MM.1S (cell line): Measurements from ENCODE around the gene DEDD.

Source experiments
- DNase-seq: peaks from one replicate; pipeline ENCODE4 v3.0.0-alpha.2; 2015
- H2AFZ ChIP-seq: fragments of 300-600 bp; sonication (generic); 2 replicates; pipeline ENCODE4 v1.6.0; 2016; ENCODE audit warnings: antibody characterized with exemption, low read length
- H3F3A ChIP-seq: fragments of 300-600 bp; sonication (generic); 2 replicates; pipeline ENCODE4 v1.6.1; 2016; ENCODE audit warnings: mild to moderate bottlenecking, antibody characterized with exemption, low read length, moderate library complexity, mixed read lengths; ENCODE audit not compliant: insufficient read depth
- H3K27ac ChIP-seq: fragments of 300-600 bp; sonication (generic); 2 replicates; pipeline ENCODE4 v1.5.1; 2016; ENCODE audit warnings: mild to moderate bottlenecking, low read length
- H3K27me3 ChIP-seq: fragments of 300-600 bp; sonication (generic); replicated peaks from 2 replicates; pipeline ENCODE4 v1.6.0; 2016; ENCODE audit warnings: low read length; ENCODE audit not compliant: insufficient read depth
- H3K36me3 ChIP-seq: fragments of 300-600 bp; sonication (generic); replicated peaks from 2 replicates; pipeline ENCODE4 v1.6.1; 2016; ENCODE audit warnings: mild to moderate bottlenecking, low read length, mixed read lengths; ENCODE audit not compliant: insufficient read depth
- H3K4me1 ChIP-seq: fragments of 300-600 bp; sonication (generic); 2 replicates; pipeline ENCODE4 v1.6.1; 2016; ENCODE audit warnings: low read length, mixed read lengths
- H3K4me2 ChIP-seq: fragments of 300-600 bp; sonication (generic); 2 replicates; pipeline ENCODE4 v1.6.0; 2016; ENCODE audit warnings: low read depth, low read length
- H3K4me3 ChIP-seq: fragments of 300-600 bp; sonication (generic); 2 replicates; pipeline ENCODE4 v1.5.1; 2016; ENCODE audit warnings: low read length, mixed read lengths
- H3K79me2 ChIP-seq: fragments of 300-600 bp; sonication (generic); 2 replicates; pipeline ENCODE4 v1.6.1; 2016; ENCODE audit warnings: mixed run types, low read length, mixed read lengths
- H3K9ac ChIP-seq: fragments of 300-600 bp; sonication (generic); 2 replicates; pipeline ENCODE4 v1.6.1; 2016; ENCODE audit warnings: low read length, mixed read lengths
- H3K9me2 ChIP-seq: fragments of 300-600 bp; sonication (generic); replicated peaks from 2 replicates; pipeline ENCODE4 v1.6.1; 2016; ENCODE audit warnings: mild to moderate bottlenecking, low read length, mixed read lengths; ENCODE audit not compliant: insufficient read depth
- H3K9me3 ChIP-seq: fragments of 300-600 bp; sonication (generic); replicated peaks from 2 replicates; pipeline ENCODE4 v1.6.1; 2016; ENCODE audit warnings: mild to moderate bottlenecking, low read length, mixed read lengths; ENCODE audit not compliant: insufficient read depth
- H4K20me1 ChIP-seq: fragments of 300-600 bp; sonication (generic); 2 replicates; pipeline ENCODE4 v1.6.1; 2016; ENCODE audit warnings: mild to moderate bottlenecking, low read length, moderate library complexity, mixed read lengths; ENCODE audit not compliant: insufficient read depth
- CTCF ChIP-seq: fragments of 300-600 bp; sonication (generic); IDR thresholded peaks from 2 replicates; pipeline ENCODE4 v1.5.1; 2016; ENCODE audit warnings: antibody characterized with exemption, low read length, mixed read lengths
- EZH2 ChIP-seq: fragments of 300-600 bp; sonication (generic); optimal IDR thresholded peaks from 2 replicates; pipeline ENCODE3; 2017; ENCODE audit warnings: low read depth, mild to moderate bottlenecking, antibody characterized with exemption, low read length, mixed read lengths
- EZH2phosphoT487 ChIP-seq: fragments of 300-600 bp; sonication (generic); IDR thresholded peaks from 2 replicates; pipeline ENCODE4 v1.6.1; 2018; ENCODE audit warnings: antibody characterized with exemption, low read length

Gene DEDD

GRCh38 chr1:161127649-161128048 lies 4.8 kb downstream of the DEDD start:
- H3K4me1 ChIP-seq, result peaks cover 9% of the 10 kb centered on the region; the same call in 1 of the 2 replicates
- no peak overlapping the region for H2AFZ ChIP-seq
- no peaks in the 10 kb centered on the region for H4K20me1 ChIP-seq
- H3K9ac ChIP-seq, result no peak overlapping the region
- no peaks in the 10 kb centered on the region for H3K36me3 ChIP-seq
- H3K9me3 ChIP-seq, result no peaks in the 10 kb centered on the region
- H3K4me3 ChIP-seq, result no peak overlapping the region
- H3F3A ChIP-seq, result peaks cover 19% of the 10 kb centered on the region
- peaks cover 74% of the 10 kb centered on the region for H3K79me2 ChIP-seq
- H3K9me2 ChIP-seq, result no peaks in the 10 kb centered on the region
- TF ChIP-seq CTCF (no peak), EZH2phosphoT487 (no peak), EZH2 (no peak)
- DNase-seq, result no peak
- no peaks in the 10 kb centered on the region for H3K27me3 ChIP-seq
- no peak overlapping the region for H3K27ac ChIP-seq
- no peak overlapping the region for H3K4me2 ChIP-seq

GRCh38 chr1:161122967-161123366 lies 9.5 kb downstream of the DEDD start:
- Histone ChIP-seq H3K4me2 (no peak overlapping the region), H3K4me1 (peaks cover 18% of the 10 kb centered on the region), H3K9ac (no peak overlapping the region), H3K4me3 (no peak overlapping the region), H3K27ac (no peak overlapping the region), H3K9me2 (no peaks in the 10 kb centered on the region), H3F3A (0 out of 2 replicates have a peak, but pooled peaks cover 9% of the 10 kb centered on the region), H2AFZ (no peak overlapping the region), H3K27me3 (no peaks in the 10 kb centered on the region), H3K9me3 (no peaks in the 10 kb centered on the region), H3K36me3 (0 out of 2 replicates have a peak, but pooled peaks cover 5% of the 10 kb centered on the region), H4K20me1 (no peaks in the 10 kb centered on the region), H3K79me2 (peaks cover 54% of the 10 kb centered on the region)
- TF ChIP-seq EZH2, result no peak
- TF ChIP-seq CTCF, result no peak
- TF ChIP-seq EZH2phosphoT487, result no peak
- no peak for DNase-seq

- Histone ChIP-seq H2AFZ (no peak overlapping the region), H3K9me3 (no peaks in the 10 kb centered on the region), H3K36me3 (0 out of 2 replicates have a peak, but pooled peaks cover 5% of the 10 kb centered on the region), H3K4me2 (no peak overlapping the region), H3K4me1 (peaks cover 18% of the 10 kb centered on the region), H4K20me1 (no peaks in the 10 kb centered on the region), H3K9me2 (no peaks in the 10 kb centered on the region), H3K79me2 (peaks cover 54% of the 10 kb centered on the region), H3K4me3 (no peak overlapping the region), H3K9ac (no peak overlapping the region), H3F3A (0 out of 2 replicates have a peak, but pooled peaks cover 15% of the 10 kb centered on the region), H3K27me3 (no peaks in the 10 kb centered on the region), H3K27ac (no peak overlapping the region)
- no peak for TF ChIP-seq EZH2
- TF ChIP-seq EZH2phosphoT487, result no peak
- TF ChIP-seq CTCF, result no peak
- DNase-seq, result no peak
These were observed 10.6 kb downstream of the DEDD start for GRCh38 chr1:161121834-161122233.
